Left lung (tissue), 10 donors: ENCODE data around the gene GULP1. TPM values are rescaled to one million over a fixed set of nuclear protein-coding genes. Genes with fewer than 3 reads are reported as not detected.
"Not testable (repeated sequence)": the region's sequence is repeated elsewhere in the genome, so short reads cannot be mapped to it uniquely, and the experiment has no call there.

Experiments used
- ATAC-seq: fragments of 200-7000 bp; cut with Tn5 transposase; one replicate; pipeline ENCODE4 v1.9.1; 2020; ENCODE audit warnings: moderate library complexity
- DNase-seq, 4 donors: peaks; one replicate each; pipeline ENCODE4 v3.0.0-alpha.2; 2013 to 2020
- H3K27ac ChIP-seq, 2 donors: fragments of 200-600 bp; sonication (generic) in 1 of 2; one replicate each; pipeline versions ENCODE4 v1.5.0 to v1.8.0; 2020 to 2021
- H3K27me3 ChIP-seq, 2 donors: fragments of 200-600 bp; sonication (generic) in 1 of 2; one replicate each; pipeline versions ENCODE4 v1.5.0 to v1.8.0; 2020 to 2021
- H3K36me3 ChIP-seq, 2 donors: fragments of 200-600 bp; sonication (generic) in 1 of 2; one replicate each; pipeline versions ENCODE4 v1.5.0 to v1.8.0; 2020 to 2021
- H3K4me1 ChIP-seq, 2 donors: fragments of 200-600 bp; one replicate each; pipeline ENCODE4 v1.8.0; 2021
- H3K4me3 ChIP-seq, 2 donors: fragments of 200-600 bp; sonication (generic) in 1 of 2; one replicate each; pipeline versions ENCODE4 v1.5.0 to v1.8.0; 2020 to 2021; ENCODE audit warnings: mild to moderate bottlenecking in 1 of 2
- H3K9me3 ChIP-seq, 2 donors: fragments of 200-600 bp; sonication (generic) in 1 of 2; one replicate each; pipeline versions ENCODE4 v1.5.0 to v1.8.0; 2020 to 2021
- intact Hi-C, 2 donors: fragments of 100-400 bp; cut with DNase I; formaldehyde crosslinking; loops; one replicate each; pipeline versions ENCODE4 v1.11.2 to v1.14.2; 2022
- polyA plus RNA-seq, 6 donors: library from polyadenylated mRNA; unstranded; fragments of 120-200 nt; gene quantifications; one replicate each; pipeline ENCODE4 v1.2.1, GENCODE V29; 2013; ENCODE audit not compliant: insufficient read length in 6 of 6
- total RNA-seq, 2 donors: library from RNA; stranded (reverse); fragmentation: NEBNext Ultra II Directional; extraction: Animal tissue kit (Norgen Biotek cat#: 25700); gene quantifications; one replicate each; pipeline ENCODE4 v1.2.1, GENCODE V29; 2021
- TF ChIP-seq, protein P1 (sequence below), 2 donors: fragments of 200-600 bp; sonication (generic) in 1 of 2; IDR thresholded peaks; one replicate each; pipeline versions ENCODE4 v1.5.0 to v1.8.0; 2021; ENCODE audit warnings: antibody characterized with exemption in 2 of 2
- donor health status: DM: no; HTN: yes; CAD: no.
- donor health status: DM: no; HTN: no; CAD: no.

Gene GULP1
- total and polyA plus RNA-seq, 8 donors, result 27.5 to 120 (median 85.4) TPM

DNA sequence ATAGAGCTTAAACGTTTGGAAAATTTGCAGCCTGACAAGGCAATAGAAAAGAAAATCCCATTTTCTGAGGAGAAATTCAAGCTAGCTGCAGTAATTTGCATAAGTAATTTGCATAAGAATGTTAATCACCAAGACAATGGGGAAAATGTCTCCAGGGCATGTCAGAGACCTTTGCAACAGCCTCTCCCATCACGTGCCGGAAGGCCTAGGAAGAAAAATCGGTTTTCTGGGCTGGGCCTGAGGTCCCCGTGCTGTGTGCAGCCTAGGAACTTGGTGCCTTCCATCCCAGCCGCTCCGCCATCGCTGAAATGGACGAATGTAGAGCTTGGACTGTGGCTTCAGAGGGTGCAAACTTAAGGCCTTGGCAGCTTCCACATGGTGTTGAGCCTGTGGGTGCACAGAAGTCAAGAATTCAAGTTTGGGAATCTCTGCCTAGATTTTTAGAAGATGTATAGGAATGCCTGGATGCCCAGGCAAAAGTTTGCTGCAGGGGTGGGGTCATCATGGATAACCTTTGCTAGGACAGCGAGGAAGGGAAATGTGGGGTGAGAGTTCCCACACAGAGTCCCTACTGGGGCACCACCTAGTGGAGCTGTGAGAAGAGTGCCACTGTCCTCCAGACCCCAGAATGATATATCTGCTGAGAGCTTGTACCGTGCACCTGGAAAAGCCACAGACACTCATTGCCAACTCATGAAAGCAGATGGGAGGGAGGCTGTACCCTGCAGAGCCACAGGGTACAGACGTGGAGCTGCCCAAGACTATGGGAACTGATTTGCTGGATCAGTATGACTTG is 164.6 kb downstream of the GULP1 start:
- no peak for ATAC-seq
- TF ChIP-seq, protein P1, sequence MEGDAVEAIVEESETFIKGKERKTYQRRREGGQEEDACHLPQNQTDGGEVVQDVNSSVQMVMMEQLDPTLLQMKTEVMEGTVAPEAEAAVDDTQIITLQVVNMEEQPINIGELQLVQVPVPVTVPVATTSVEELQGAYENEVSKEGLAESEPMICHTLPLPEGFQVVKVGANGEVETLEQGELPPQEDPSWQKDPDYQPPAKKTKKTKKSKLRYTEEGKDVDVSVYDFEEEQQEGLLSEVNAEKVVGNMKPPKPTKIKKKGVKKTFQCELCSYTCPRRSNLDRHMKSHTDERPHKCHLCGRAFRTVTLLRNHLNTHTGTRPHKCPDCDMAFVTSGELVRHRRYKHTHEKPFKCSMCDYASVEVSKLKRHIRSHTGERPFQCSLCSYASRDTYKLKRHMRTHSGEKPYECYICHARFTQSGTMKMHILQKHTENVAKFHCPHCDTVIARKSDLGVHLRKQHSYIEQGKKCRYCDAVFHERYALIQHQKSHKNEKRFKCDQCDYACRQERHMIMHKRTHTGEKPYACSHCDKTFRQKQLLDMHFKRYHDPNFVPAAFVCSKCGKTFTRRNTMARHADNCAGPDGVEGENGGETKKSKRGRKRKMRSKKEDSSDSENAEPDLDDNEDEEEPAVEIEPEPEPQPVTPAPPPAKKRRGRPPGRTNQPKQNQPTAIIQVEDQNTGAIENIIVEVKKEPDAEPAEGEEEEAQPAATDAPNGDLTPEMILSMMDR (IDR thresholded peaks at IDR 0.05), result no peak
- Histone ChIP-seq H3K9me3 (no peaks in the 10 kb centered on the region), H3K36me3 (no peaks in the 10 kb centered on the region), H3K27me3 (no peaks in the 10 kb centered on the region), H3K4me3 (no peak overlapping the region), H3K4me1 (no peaks in the 10 kb centered on the region), H3K27ac (no peak overlapping the region)
- DNase-seq, result peak in 1 of 4 donors; percentile 34
- intact Hi-C loops, result no loop called here

DNA sequence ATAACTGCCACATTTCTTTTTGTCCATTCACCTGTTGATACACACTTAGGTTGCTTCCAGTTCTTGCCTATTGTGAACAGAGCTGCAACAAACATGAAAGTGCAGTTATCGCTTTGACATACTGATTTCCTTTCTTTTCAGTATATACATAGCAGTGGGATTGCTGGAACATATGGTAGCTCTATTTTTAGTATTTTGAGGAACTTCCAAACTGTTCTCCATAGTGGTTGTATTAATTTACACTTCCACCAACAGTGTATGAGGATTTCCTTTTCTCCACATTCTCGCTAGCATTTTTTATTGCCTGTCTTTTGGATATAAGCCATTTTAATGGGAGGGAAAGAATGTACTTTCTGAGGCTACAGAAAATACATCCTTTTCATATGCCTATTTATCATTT is 167.4 kb downstream of the GULP1 start:
- H3K9me3 ChIP-seq, result no peaks in the 10 kb centered on the region
- no peaks in the 10 kb centered on the region for H3K4me1 ChIP-seq
- ATAC-seq (no peak), DNase-seq (no peak)
- intact Hi-C loops, result no loop called here
- H3K27me3 ChIP-seq, result no peaks in the 10 kb centered on the region
- TF ChIP-seq, protein P1 (IDR thresholded peaks at IDR 0.05), result no peak
- no peak overlapping the region for H3K4me3 ChIP-seq
- H3K36me3 ChIP-seq, result no peaks in the 10 kb centered on the region
- no peak overlapping the region for H3K27ac ChIP-seq

DNA sequence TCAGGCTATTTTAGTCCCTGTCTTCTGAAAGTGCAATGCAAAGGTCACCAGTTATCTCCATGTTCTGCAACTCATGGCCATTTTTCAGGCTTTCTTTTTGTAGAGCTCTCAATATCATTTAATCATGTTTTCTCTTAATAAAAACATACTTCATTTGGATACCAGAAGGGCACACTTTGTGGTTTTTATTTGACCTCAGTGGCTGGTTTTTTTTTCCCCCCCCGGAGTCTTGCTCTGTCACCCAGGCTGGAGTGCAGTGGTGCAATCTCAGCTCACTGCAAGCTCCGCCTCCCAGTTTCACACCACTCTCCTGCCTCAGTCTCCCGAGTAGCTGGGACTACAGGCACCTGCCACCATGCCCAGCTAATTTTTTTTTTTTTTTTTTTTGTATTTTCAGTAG is 174.4 kb downstream of the GULP1 start:
- ATAC-seq, H3K36me3 ChIP-seq, DNase-seq, H3K27me3 ChIP-seq, H3K4me3 ChIP-seq, H3K27ac ChIP-seq, intact Hi-C loops, H3K4me1 ChIP-seq: not testable (repeated sequence)
- peaks cover 0 to 11% of the 10 kb centered on the region in 2 donors for H3K9me3 ChIP-seq

DNA sequence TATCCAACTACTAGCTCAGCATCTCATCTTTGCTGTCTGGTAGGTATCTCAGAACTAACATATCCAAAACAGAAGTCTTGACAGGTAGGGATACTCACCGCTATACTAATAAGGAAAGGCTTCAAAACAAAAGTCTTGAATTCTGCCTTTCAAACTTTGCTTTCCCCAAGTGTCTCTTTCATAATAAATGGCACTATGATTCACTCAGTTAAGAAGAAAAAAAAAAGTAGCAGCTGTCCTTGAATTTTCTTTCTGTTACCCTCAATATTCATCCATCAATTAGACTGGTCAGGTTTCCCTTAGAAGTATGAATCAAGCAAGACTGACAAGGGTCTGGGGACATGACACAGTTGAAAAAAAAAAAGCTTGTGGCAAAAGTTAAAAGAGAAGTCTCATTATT is 175.1 kb downstream of the GULP1 start:
- intact Hi-C loops, result no loop called here
- H3K4me1 ChIP-seq, result no peaks in the 10 kb centered on the region
- no peak overlapping the region for H3K27ac ChIP-seq
- TF ChIP-seq, protein P1 (IDR thresholded peaks at IDR 0.05), result no peak
- no peaks in the 10 kb centered on the region for H3K27me3 ChIP-seq
- peaks cover 0 to 14% of the 10 kb centered on the region in 2 donors for H3K9me3 ChIP-seq
- DNase-seq, result no peak
- H3K4me3 ChIP-seq, result no peak overlapping the region
- no peaks in the 10 kb centered on the region for H3K36me3 ChIP-seq
- no peak for ATAC-seq

DNA sequence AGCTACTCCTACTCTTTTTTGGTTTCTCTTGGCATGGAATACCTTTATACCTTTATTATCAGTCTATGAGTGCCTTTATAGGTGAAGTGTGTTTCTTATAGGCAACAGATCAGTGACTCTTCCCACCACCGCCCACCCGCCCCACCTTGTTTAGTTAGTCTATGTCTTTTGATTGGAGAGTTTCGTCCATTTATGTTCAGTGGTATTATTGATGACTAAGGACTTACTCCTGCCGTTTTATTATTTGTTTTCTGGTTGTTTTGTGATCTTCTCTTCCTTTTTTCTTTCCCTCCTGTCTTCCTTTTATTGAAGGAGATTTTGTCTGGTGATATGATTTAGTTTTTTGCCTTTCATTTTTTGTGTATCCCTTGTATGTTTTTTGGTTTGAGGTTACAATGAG is 179.5 kb downstream of the GULP1 start:
- no peaks in the 10 kb centered on the region for H3K27me3 ChIP-seq
- DNase-seq (no peak), ATAC-seq (no peak)
- TF ChIP-seq, protein P1 (IDR thresholded peaks at IDR 0.05), result no peak
- H3K36me3 ChIP-seq, result no peaks in the 10 kb centered on the region
- no peak overlapping the region for H3K4me3 ChIP-seq
- no peak overlapping the region for H3K27ac ChIP-seq
- intact Hi-C loops, result no loop called here
- H3K9me3 ChIP-seq, result peaks cover 0 to 19% of the 10 kb centered on the region in 2 donors
- H3K4me1 ChIP-seq, result no peaks in the 10 kb centered on the region

DNA sequence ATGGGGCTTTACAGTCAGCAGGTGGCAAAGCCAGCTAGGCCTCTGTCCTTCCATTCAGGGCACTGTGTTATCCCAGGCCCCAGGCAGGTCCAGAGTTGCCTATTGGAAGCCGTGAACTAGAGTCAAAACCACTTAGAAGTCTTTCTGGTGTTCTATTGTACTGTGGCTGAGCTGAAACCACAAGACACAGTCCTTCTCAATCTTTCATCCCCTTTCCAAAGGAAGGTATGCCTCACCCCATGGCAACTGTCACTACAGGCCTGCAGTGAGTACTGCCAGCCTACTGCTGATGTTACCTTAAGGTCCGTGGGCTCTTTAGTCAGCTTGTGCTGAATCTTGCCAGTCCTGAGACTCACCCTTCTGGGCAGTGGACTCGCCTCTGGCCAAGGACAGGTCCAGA is 181.6 kb downstream of the GULP1 start:
- H3K4me1 ChIP-seq, result no peaks in the 10 kb centered on the region
- no peak overlapping the region for H3K4me3 ChIP-seq
- H3K36me3 ChIP-seq, result no peaks in the 10 kb centered on the region
- no peak overlapping the region for H3K27ac ChIP-seq
- H3K9me3 ChIP-seq, result peaks cover 0 to 19% of the 10 kb centered on the region in 2 donors
- ATAC-seq, result no peak
- no peaks in the 10 kb centered on the region for H3K27me3 ChIP-seq
- no peak for DNase-seq
- intact Hi-C loops, result no loop called here
- TF ChIP-seq, protein P1 (IDR thresholded peaks at IDR 0.05), result no peak
